ENCODE measurements around the gene ITGAX. TPM values are rescaled to one million over a fixed set of nuclear protein-coding genes. Genes with fewer than 3 reads are reported as not detected.
"Not testable (repeated sequence)": the region's sequence is repeated elsewhere in the genome, so short reads cannot be mapped to it uniquely, and the experiment has no call there.

ITGAX gene
- 0.07 TPM for polyA plus RNA-seq (2013, experiment 1 of 2)
- polyA plus RNA-seq (2013, experiment 2 of 2): 0.08 TPM

DNA sequence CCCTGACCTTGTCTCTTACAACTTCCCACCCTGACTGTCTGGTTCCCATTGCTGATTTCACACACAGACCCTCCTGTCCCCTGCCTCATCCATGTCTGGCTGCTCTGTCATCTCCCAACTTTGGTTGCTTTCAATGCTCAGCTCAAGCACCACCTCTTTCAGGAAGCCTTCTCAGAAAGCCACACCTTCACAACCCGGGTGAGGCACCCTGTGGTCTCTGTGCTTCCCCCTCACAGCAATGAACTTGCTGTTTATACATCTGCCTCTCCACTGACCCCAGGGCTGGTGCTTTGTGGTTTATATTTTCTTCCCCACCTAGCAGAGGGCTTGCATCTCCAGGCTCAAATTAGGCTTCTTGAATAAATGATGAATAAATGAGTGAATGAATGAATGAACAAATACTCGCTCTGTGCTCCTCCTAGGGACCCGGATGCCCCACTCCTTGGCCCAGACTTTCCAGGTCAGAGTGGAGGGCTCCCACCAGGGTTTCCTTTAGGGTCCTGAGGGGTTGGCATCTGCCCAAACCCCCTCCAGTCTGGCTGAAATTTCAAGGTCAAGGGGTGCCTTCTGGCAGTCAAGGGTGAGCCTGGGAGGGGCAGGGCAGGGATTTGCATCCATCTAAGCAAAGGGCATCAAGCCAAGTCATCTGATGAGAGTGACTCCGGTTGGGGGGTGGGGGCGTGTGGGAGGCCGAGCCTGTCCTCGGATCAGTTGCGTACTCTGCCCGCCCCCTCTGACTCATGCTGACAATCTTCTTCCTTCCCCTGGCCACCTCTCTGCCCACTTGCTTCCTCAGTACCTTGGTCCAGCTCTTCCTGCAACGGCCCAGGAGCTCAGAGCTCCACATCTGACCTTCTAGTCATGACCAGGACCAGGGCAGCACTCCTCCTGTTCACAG lies at the start of gene ITGAX:
ITGAX (plus strand) TSS at position 783 of the 898 bp plus-strand sequence; CDS start at position 862, 79 bp downstream.
- Histone ChIP-seq H3K27ac (ENCODE audit: low read depth, low read length) (no peak within 1 kb of the TSS), H3K18ac (ENCODE audit: low read length) (no peak within 1 kb of the TSS), H3K9ac (ENCODE audit: low read length) (no peak within 1 kb of the TSS), H4K5ac (ENCODE audit: low read length) (no peak within 1 kb of the TSS), H2BK5ac (ENCODE audit: low read length) (no peak within 1 kb of the TSS), H2BK15ac (replicated peaks; ENCODE audit: low read depth) (no peak within 1 kb of the TSS), H4K8ac (ENCODE audit: low read depth, low read length) (no peak within 1 kb of the TSS), H3K56ac (ENCODE audit: low read length) (no peak within 1 kb of the TSS), H3K4me2 (ENCODE audit: low read length) (no peak within 1 kb of the TSS), H3K4ac (ENCODE audit: low read depth, low read length) (no peak within 1 kb of the TSS), H3K23ac (ENCODE audit: low read length) (peak within 1 kb of the TSS; percentile 80), H2BK120ac (ENCODE audit: low read depth, low read length) (no peak within 1 kb of the TSS), H3K79me2 (ENCODE audit: control insufficient read depth, insufficient read depth, low read length) (no peaks in the 10 kb centered on the region), H3K27me3 (ENCODE audit: insufficient read depth, low read length, poor library complexity) (no peaks in the 10 kb centered on the region), H3K4me1 (ENCODE audit: control insufficient read depth, low read depth, low read length) (no peaks in the 10 kb centered on the region), H3K79me1 (ENCODE audit: low read length) (no peaks in the 10 kb centered on the region), H3K4me3 (ENCODE audit: low read length) (no peak within 1 kb of the TSS), H3K36me3 (ENCODE audit: control insufficient read depth, insufficient read depth, low read length) (no peaks in the 10 kb centered on the region), H2AK5ac (ENCODE audit: low read length) (no peak within 1 kb of the TSS)
- DNase-seq: peak; percentile 55
- WGBS (ENCODE audit: extremely low coverage, insufficient coverage, low lambda C conversion rate): no CpG with 5 or more reads among the region's 10 CpGs

DNA sequence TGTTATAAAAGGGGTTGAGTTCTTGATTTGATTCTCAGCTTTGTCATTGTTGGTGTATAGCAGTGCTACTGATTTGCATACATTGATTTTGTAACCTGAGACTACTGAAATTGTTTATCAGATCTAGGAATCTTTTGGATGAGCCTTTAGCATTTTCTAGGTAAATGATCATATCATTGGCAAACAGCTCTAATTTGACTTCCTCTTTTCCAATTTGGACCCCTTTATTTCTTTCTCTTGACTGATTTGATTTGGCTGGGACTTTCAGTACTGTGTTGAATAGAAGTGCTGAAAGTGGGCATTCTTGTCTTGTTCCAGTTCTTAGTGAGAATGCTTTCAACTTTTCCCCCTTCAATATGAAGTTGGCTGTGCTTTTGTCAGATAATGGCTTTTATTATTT lies 49.8 kb upstream of the ITGAX start:
- Histone ChIP-seq H4K5ac (ENCODE audit: low read length) (no peak overlapping the region), H4K8ac (ENCODE audit: low read depth, low read length) (no peak overlapping the region), H2BK5ac (ENCODE audit: low read length) (no peak overlapping the region), H3K27ac (ENCODE audit: low read depth, low read length) (no peak overlapping the region), H2AK5ac (ENCODE audit: low read length) (no peak overlapping the region), H3K79me1 (ENCODE audit: low read length) (no peaks in the 10 kb centered on the region), H3K56ac (ENCODE audit: low read length) (no peak overlapping the region), H3K4me1 (ENCODE audit: control insufficient read depth, low read depth, low read length) (no peaks in the 10 kb centered on the region), H3K4ac (ENCODE audit: low read depth, low read length) (no peak overlapping the region), H2BK120ac (ENCODE audit: low read depth, low read length) (no peak overlapping the region), H3K79me2 (ENCODE audit: control insufficient read depth, insufficient read depth, low read length) (no peaks in the 10 kb centered on the region), H3K4me2 (ENCODE audit: low read length) (no peak overlapping the region), H3K9ac (ENCODE audit: low read length) (no peak overlapping the region), H2BK15ac (replicated peaks; ENCODE audit: low read depth) (no peak overlapping the region), H3K23ac (ENCODE audit: low read length) (no peak overlapping the region), H3K36me3 (ENCODE audit: control insufficient read depth, insufficient read depth, low read length) (no peaks in the 10 kb centered on the region), H3K27me3 (ENCODE audit: insufficient read depth, low read length, poor library complexity) (no peaks in the 10 kb centered on the region), H3K4me3 (ENCODE audit: low read length) (no peak overlapping the region), H3K18ac (ENCODE audit: low read length) (no peak overlapping the region)
- DNase-seq: no peak

DNA sequence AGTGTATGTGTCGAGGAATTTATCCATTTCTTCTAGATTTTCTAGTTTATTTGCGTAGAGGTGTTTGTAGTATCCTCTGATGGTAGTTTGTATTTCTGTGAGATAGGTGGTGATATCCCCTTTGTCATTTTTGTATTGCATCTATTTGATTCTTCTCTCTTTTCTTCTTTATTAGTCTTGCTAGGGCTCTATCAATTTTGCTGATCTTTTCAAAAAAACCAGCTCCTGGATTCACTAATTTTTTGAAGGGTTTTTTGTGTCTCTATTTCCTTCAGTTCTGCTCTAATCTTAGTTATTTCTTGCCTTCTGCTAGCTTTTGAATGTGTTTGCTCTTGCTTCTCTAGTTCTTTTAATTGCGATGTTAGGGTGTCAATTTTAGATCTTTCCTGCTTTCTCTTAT lies 46.6 kb upstream of the ITGAX start:
- H3K79me2 ChIP-seq (ENCODE audit: control insufficient read depth, insufficient read depth, low read length); H3K27me3 ChIP-seq (ENCODE audit: insufficient read depth, low read length, poor library complexity); H2BK15ac ChIP-seq (replicated peaks; ENCODE audit: low read depth); H2AK5ac ChIP-seq (ENCODE audit: low read length); H3K23ac ChIP-seq (ENCODE audit: low read length); H3K79me1 ChIP-seq (ENCODE audit: low read length); H3K27ac ChIP-seq (ENCODE audit: low read depth, low read length); DNase-seq; H3K9ac ChIP-seq (ENCODE audit: low read length); H3K56ac ChIP-seq (ENCODE audit: low read length); H4K8ac ChIP-seq (ENCODE audit: low read depth, low read length); H3K4me2 ChIP-seq (ENCODE audit: low read length); H3K18ac ChIP-seq (ENCODE audit: low read length); H2BK5ac ChIP-seq (ENCODE audit: low read length); H3K4me1 ChIP-seq (ENCODE audit: control insufficient read depth, low read depth, low read length); H3K36me3 ChIP-seq (ENCODE audit: control insufficient read depth, insufficient read depth, low read length); H3K4ac ChIP-seq (ENCODE audit: low read depth, low read length); H3K4me3 ChIP-seq (ENCODE audit: low read length); H2BK120ac ChIP-seq (ENCODE audit: low read depth, low read length); H4K5ac ChIP-seq (ENCODE audit: low read length): not testable (repeated sequence)
- WGBS (ENCODE audit: extremely low coverage, insufficient coverage, low lambda C conversion rate): no CpG with 5 or more reads among the region's 3 CpGs

DNA sequence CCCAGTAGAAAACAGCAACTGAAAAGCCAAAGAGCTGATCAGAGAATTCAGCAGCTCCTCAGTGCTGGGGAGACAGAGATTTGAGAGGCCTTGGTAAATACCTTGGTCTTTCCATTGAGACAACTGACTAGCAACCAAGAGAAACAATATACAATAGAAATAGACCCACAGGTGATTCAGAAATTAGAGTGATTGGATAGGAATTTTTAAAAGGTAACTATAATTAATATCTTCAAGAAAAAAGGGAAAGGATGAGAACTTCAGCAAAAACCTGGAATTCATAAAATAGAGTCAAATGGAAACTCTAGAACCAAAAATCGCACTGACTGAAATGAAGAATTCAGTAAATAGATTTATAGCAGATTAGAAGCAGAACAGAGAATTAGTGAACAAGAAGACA lies 32.5 kb upstream of the ITGAX start:
- Histone ChIP-seq H4K8ac (ENCODE audit: low read depth, low read length) (no peak overlapping the region), H3K23ac (ENCODE audit: low read length) (no peak overlapping the region), H3K79me1 (ENCODE audit: low read length) (no peaks in the 10 kb centered on the region), H3K4me2 (ENCODE audit: low read length) (no peak overlapping the region), H3K27ac (ENCODE audit: low read depth, low read length) (no peak overlapping the region), H3K27me3 (ENCODE audit: insufficient read depth, low read length, poor library complexity) (no peaks in the 10 kb centered on the region), H3K9ac (ENCODE audit: low read length) (no peak overlapping the region), H3K79me2 (ENCODE audit: control insufficient read depth, insufficient read depth, low read length) (no peaks in the 10 kb centered on the region), H2BK120ac (ENCODE audit: low read depth, low read length) (no peak overlapping the region), H3K4ac (ENCODE audit: low read depth, low read length) (no peak overlapping the region), H3K18ac (ENCODE audit: low read length) (no peak overlapping the region), H3K4me1 (ENCODE audit: control insufficient read depth, low read depth, low read length) (no peaks in the 10 kb centered on the region), H3K56ac (ENCODE audit: low read length) (no peak overlapping the region), H2BK15ac (replicated peaks; ENCODE audit: low read depth) (no peak overlapping the region), H4K5ac (ENCODE audit: low read length) (no peak overlapping the region), H3K4me3 (ENCODE audit: low read length) (no peak overlapping the region), H2AK5ac (ENCODE audit: low read length) (no peak overlapping the region), H3K36me3 (ENCODE audit: control insufficient read depth, insufficient read depth, low read length) (no peaks in the 10 kb centered on the region), H2BK5ac (ENCODE audit: low read length) (no peak overlapping the region)
- WGBS (ENCODE audit: extremely low coverage, insufficient coverage, low lambda C conversion rate): no CpG with 5 or more reads among the region's 1 CpG
- no peak for DNase-seq

DNA sequence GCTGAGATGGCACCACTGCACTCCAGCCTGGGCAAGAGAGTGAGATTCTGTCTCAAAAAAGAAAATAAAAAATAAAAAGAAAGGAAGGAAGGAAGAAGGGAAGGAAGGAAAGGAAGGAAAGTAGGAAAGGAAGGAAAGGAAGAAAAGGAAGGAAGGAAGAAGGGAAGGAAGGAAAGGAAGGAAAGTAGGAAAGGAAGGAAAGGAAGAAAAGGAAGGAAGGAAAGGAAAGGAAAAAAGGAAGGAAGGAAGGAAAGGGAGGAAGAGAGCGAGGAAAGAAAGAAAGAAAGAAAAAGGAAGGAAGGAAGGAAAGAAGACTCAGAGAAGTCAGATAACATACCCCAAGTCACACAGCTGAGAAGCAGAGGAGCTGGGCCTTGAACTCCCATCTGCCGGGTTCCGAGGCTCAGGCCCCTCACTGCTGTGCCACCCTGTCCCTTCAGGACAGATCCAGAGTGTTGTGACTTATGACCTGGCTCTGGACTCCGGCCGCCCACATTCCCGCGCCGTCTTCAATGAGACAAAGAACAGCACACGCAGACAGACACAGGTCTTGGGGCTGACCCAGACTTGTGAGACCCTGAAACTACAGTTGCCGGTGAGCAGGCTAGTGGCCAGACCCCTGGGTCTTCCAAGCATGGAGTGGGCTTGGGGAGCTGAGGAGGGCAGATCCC lies 30.9 kb upstream of the ITGAX start:
- no peaks in the 10 kb centered on the region for H3K27me3 ChIP-seq (ENCODE audit: insufficient read depth, low read length, poor library complexity)
- no peak overlapping the region for H3K18ac ChIP-seq (ENCODE audit: low read length)
- no peak overlapping the region for H3K56ac ChIP-seq (ENCODE audit: low read length)
- H2AK5ac ChIP-seq (ENCODE audit: low read length): no peak overlapping the region
- no peak overlapping the region for H2BK15ac ChIP-seq (replicated peaks; ENCODE audit: low read depth)
- no peak overlapping the region for H3K9ac ChIP-seq (ENCODE audit: low read length)
- H3K23ac ChIP-seq (ENCODE audit: low read length): no peak overlapping the region
- peaks cover 2% of the 10 kb centered on the region for H3K4me1 ChIP-seq (ENCODE audit: control insufficient read depth, low read depth, low read length)
- no peak overlapping the region for H3K4me3 ChIP-seq (ENCODE audit: low read length)
- no peak overlapping the region for H3K27ac ChIP-seq (ENCODE audit: low read depth, low read length)
- H4K5ac ChIP-seq (ENCODE audit: low read length): no peak overlapping the region
- no peaks in the 10 kb centered on the region for H3K36me3 ChIP-seq (ENCODE audit: control insufficient read depth, insufficient read depth, low read length)
- H3K4me2 ChIP-seq (ENCODE audit: low read length): no peak overlapping the region
- H4K8ac ChIP-seq (ENCODE audit: low read depth, low read length): no peak overlapping the region
- H2BK5ac ChIP-seq (ENCODE audit: low read length): no peak overlapping the region
- no peak overlapping the region for H2BK120ac ChIP-seq (ENCODE audit: low read depth, low read length)
- no peaks in the 10 kb centered on the region for H3K79me2 ChIP-seq (ENCODE audit: control insufficient read depth, insufficient read depth, low read length)
- no peaks in the 10 kb centered on the region for H3K79me1 ChIP-seq (ENCODE audit: low read length)
- no peak overlapping the region for H3K4ac ChIP-seq (ENCODE audit: low read depth, low read length)
- no CpG with 5 or more reads among the region's 10 CpGs for WGBS (ENCODE audit: extremely low coverage, insufficient coverage, low lambda C conversion rate)
- DNase-seq: no peak
